Measurements from ENCODE around the gene UBIAD1. TPM values are rescaled to one million over a fixed set of nuclear protein-coding genes. Genes with fewer than 3 reads are reported as not detected.

UBIAD1 gene, protein sequence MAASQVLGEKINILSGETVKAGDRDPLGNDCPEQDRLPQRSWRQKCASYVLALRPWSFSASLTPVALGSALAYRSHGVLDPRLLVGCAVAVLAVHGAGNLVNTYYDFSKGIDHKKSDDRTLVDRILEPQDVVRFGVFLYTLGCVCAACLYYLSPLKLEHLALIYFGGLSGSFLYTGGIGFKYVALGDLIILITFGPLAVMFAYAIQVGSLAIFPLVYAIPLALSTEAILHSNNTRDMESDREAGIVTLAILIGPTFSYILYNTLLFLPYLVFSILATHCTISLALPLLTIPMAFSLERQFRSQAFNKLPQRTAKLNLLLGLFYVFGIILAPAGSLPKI
- total RNA-seq (28.1 and 30.9 TPM in 2 replicates), polyA plus RNA-seq (17.1 and 17.8 TPM in 2 replicates), polyA minus RNA-seq (34.4 and 39.8 TPM in 2 replicates)
- 18.3 TPM for total RNA-seq (2013)

DNA sequence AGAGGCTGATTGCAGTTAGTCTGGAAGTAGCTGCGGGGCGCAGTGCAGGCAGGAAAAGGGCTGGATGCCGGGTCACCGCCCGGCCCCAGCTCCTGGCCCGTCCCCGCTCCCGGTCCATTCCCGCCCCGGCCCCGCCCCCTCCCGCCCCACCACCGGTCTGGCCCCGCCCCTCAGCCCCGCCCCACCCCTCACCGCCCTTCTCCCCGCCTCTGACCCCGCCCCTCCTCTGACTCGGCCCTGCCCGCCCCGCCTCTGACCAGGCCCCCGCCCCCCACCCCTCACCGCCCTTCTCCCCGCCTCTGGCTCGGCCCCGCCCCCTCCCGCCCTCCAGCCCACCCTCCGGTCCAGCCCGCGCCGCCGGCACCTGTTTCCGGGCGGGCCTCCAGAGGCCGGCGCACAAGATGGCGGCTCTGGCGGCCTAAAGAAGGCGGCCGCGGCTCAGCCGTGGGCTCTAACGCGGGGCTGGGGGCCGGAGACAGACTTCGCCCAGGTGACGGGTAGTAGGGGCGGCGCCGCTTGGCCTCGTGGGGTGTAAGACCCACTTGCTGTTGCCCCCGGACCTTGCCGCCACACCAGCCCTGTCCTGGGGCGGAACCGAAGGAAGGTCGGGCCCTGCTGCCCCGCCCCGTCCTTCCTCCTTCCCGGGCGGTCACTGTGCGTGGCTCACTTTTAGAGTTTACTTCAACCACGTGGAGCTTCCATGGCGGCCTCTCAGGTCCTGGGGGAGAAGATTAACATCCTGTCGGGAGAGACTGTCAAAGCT is at the start of gene UBIAD1:
Gene UBIAD1, plus strand, starts transcription at position 367 of the 763 bp plus-strand sequence. Its CDS starts 334 bp downstream, at position 701.
- peaks cover 6% of the 10 kb centered on the region for H4K20me1 ChIP-seq (ENCODE audit: control insufficient read depth, insufficient read depth, low read length, poor library complexity, severe bottlenecking)
- ATAC-seq (ENCODE audit: low read depth) (peak; percentile 87), DNase-seq (peak; percentile 91)
- no peaks in the 10 kb centered on the region for H3K27me3 Mint-ChIP-seq
- H3K4me1 ChIP-seq (ENCODE audit: control insufficient read depth in 2 of 2, insufficient read depth in 2 of 2, low read length in 2 of 2): peaks cover 17 to 34% of the 10 kb centered on the region in 2 donors
- no peaks in the 10 kb centered on the region for H3K9me3 ChIP-seq (ENCODE audit: control extremely low read depth in 1 of 3, control insufficient read depth in 2 of 3, insufficient read depth in 1 of 3, low read length in 2 of 3)
- H3K27ac Mint-ChIP-seq: peak within 1 kb of the TSS; percentile 96
- H3K4me3 Mint-ChIP-seq: peak within 1 kb of the TSS; percentile 87
- peak within 1 kb of the TSS; percentile 80 for H3K4me2 ChIP-seq (replicated peaks; ENCODE audit: low read depth, low read length, poor library complexity, severe bottlenecking)
- TF ChIP-seq, protein P1, sequence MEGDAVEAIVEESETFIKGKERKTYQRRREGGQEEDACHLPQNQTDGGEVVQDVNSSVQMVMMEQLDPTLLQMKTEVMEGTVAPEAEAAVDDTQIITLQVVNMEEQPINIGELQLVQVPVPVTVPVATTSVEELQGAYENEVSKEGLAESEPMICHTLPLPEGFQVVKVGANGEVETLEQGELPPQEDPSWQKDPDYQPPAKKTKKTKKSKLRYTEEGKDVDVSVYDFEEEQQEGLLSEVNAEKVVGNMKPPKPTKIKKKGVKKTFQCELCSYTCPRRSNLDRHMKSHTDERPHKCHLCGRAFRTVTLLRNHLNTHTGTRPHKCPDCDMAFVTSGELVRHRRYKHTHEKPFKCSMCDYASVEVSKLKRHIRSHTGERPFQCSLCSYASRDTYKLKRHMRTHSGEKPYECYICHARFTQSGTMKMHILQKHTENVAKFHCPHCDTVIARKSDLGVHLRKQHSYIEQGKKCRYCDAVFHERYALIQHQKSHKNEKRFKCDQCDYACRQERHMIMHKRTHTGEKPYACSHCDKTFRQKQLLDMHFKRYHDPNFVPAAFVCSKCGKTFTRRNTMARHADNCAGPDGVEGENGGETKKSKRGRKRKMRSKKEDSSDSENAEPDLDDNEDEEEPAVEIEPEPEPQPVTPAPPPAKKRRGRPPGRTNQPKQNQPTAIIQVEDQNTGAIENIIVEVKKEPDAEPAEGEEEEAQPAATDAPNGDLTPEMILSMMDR (IDR thresholded peaks at IDR 0.05): no peak
- TF ChIP-seq EZH2 (IDR thresholded peaks at IDR 0.05; ENCODE audit: borderline replicate concordance, insufficient read depth, low read depth, low read length, poor library complexity, severe bottlenecking): no peak
- under 1% methylated on average over 34 of the region's 64 CpGs for WGBS (ENCODE audit: insufficient coverage)
- CTCF ChIA-PET: interaction anchor here (1.3 kb wide), 1 partner anchor 33 kb away, joined by 4 read pairs; no protein-coding TSS in a partner anchor
- peak within 1 kb of the TSS; percentile 51 to 96 (median 95) for H3K4me3 ChIP-seq (ENCODE audit: control extremely low read depth in 1 of 5, extremely low read depth in 1 of 5, insufficient read depth in 1 of 5, low read depth in 2 of 5, low read length in 4 of 5)
- H3K9me3 Mint-ChIP-seq (ENCODE audit: insufficient read depth): no peaks in the 10 kb centered on the region
- peaks cover 2 to 17% of the 10 kb centered on the region in 2 experiments for H3K36me3 ChIP-seq (replicated peaks in 1 of 2; ENCODE audit: control extremely low read depth in 1 of 2, control insufficient read depth in 1 of 2, extremely low read depth in 1 of 2, insufficient read depth in 2 of 2, low read length in 1 of 2)
- peak within 1 kb of the TSS; percentile 77 to 96 for H3K27ac ChIP-seq (ENCODE audit: low read length in 2 of 2)
- H2AFZ ChIP-seq (ENCODE audit: insufficient read depth, low read depth, low read length, poor library complexity, severe bottlenecking): peak within 1 kb of the TSS; percentile 100
- no peaks in the 10 kb centered on the region for H3K27me3 ChIP-seq (replicated peaks in 1 of 4; ENCODE audit: control extremely low read depth in 1 of 4, control insufficient read depth in 3 of 4, insufficient read depth in 4 of 4, low read length in 3 of 4)
- H3K79me2 ChIP-seq (ENCODE audit: control insufficient read depth, insufficient read depth, low read length): peaks cover 48% of the 10 kb centered on the region
- POLR2A ChIA-PET: interaction anchor here (0.6 to 1.0 kb wide), 3 partner anchors 10 to 77 kb away, joined by 3 to 13 read pairs (median 4); partner anchors contain the start of gene MTOR
- intact Hi-C loops (cut with micrococcal nuclease): loop anchor here (1.0 kb wide), 3 partner anchors 11 to 533 kb away; partner anchors contain the start of genes CLCN6, MTOR and SRM
- peaks cover 30% of the 10 kb centered on the region for H3K4me1 Mint-ChIP-seq
- H3K9ac ChIP-seq (ENCODE audit: low read length): peak within 1 kb of the TSS; percentile 99
